ENCODE measurements around the gene SCGB1D1. TPM values are rescaled to one million over a fixed set of nuclear protein-coding genes. Genes with fewer than 3 reads are reported as not detected.

SCGB1D1 gene
- total RNA-seq, 1 experiment from 2014 or later, result not detected

GRCh38 chr11:62147545-62147944 lies 42.5 kb upstream of the SCGB1D1 start:
- Histone ChIP-seq H3K9me3 (ENCODE audit: control insufficient read depth in 1 of 2, insufficient read depth in 1 of 2, low read depth in 1 of 2, low read length in 2 of 2) (no peaks in the 10 kb centered on the region), H3K4me1 (ENCODE audit: control insufficient read depth in 1 of 2, insufficient read depth in 2 of 2, low read length in 2 of 2) (no peaks in the 10 kb centered on the region), H3K36me3 (ENCODE audit: control insufficient read depth in 1 of 2, insufficient read depth in 2 of 2, low read length in 2 of 2) (peaks cover 53 to 62% of the 10 kb centered on the region in 2 experiments; a peak in 3 of 4 replicates), H3K9me2 (ENCODE audit: insufficient read depth) (no peaks in the 10 kb centered on the region), H3K79me2 (ENCODE audit: insufficient read depth, low read length) (no peaks in the 10 kb centered on the region), H3K9ac (ENCODE audit: low read length) (no peak overlapping the region), H2AFZ (ENCODE audit: low read depth, low read length, poor library complexity, severe bottlenecking) (no peak overlapping the region), H3K27ac (ENCODE audit: low read depth, low read length) (no peak overlapping the region), H4K20me1 (ENCODE audit: insufficient read depth) (no peaks in the 10 kb centered on the region), H3K4me3 (replicated peaks in 1 of 2; ENCODE audit: low read depth in 1 of 2, low read length in 2 of 2) (no peak overlapping the region), H3K4me2 (ENCODE audit: low read length) (no peak overlapping the region), H3K27me3 (ENCODE audit: insufficient read depth, low read length) (no peaks in the 10 kb centered on the region)
- ChIA-PET RAD21 (ENCODE audit: low non-redundant PET in 1 of 2, low total read pairs in 2 of 2, uncharacterized antibody in 2 of 2, unreplicated experiment in 2 of 2) (no interaction called here), CTCF (no interaction called here), POLR2A (no interaction called here)
- ATAC-seq (no peak), DNase-seq (ENCODE audit: low read depth, low spot score) (no peak)
- TF ChIP-seq EZH2 (IDR thresholded peaks at IDR 0.05), result no peak
- 0 out of 6 replicates have a peak, but pooled peaks of 1 of the 3 experiments have one; percentile 6 for TF ChIP-seq CTCF (IDR thresholded peaks at IDR 0.05 in 2 of 3, conservative IDR thresholded peaks at IDR 0.05 in 1 of 3; ENCODE audit: borderline replicate concordance in 1 of 3, insufficient read depth in 1 of 3, low read depth in 2 of 3, low read length in 2 of 3)
- no peak for TF ChIP-seq JUND (IDR thresholded peaks at IDR 0.05)
- no peak for TF ChIP-seq ZFX (IDR thresholded peaks at IDR 0.05)
- no peak for TF ChIP-seq REST (IDR thresholded peaks at IDR 0.05; ENCODE audit: low read depth)
- no peak for TF ChIP-seq RAD21 (IDR thresholded peaks at IDR 0.05; ENCODE audit: low read depth)
- intact Hi-C loops (cut with micrococcal nuclease), result no loop called here
- BruUV-seq (replicated peaks), result no TSS peak
